ENCODE results near the gene STOML3.

- TF ChIP-seq CTCF (conservative IDR thresholded peaks at IDR 0.05) (no peak), ZFX (IDR thresholded peaks at IDR 0.05) (no peak)
These were observed 39.6 kb downstream of the STOML3 start for GRCh38 chr13:38950987-38951386.
